ENCODE measurements around the gene DHRS11.
A peak's percentile ranks its signal among the peaks of the same experiment; 100 is the strongest.
"Not testable (repeated sequence)": the region's sequence is repeated elsewhere in the genome, so short reads cannot be mapped to it uniquely, and the experiment has no call there.

Gene DHRS11

DNA sequence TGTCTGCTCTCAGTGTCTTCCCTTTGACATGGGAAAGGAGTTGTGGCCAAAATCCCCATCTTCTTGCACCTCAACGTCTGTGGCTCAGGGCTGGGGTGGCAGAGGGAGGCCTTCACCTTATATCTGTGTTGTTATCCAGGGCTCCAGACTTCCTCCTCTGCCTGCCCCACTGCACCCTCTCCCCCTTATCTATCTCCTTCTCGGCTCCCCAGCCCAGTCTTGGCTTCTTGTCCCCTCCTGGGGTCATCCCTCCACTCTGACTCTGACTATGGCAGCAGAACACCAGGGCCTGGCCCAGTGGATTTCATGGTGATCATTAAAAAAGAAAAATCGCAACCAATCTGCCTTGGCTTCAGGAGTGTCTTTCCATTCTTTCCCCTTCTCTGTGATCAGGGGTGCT, 8.8 kb downstream of the DHRS11 start:
- H3K4me3 Mint-ChIP-seq, result peak overlapping the region; percentile 90
- DNase-seq (ENCODE audit: low spot score), result no peak
- no peaks in the 10 kb centered on the region for H3K27me3 Mint-ChIP-seq (ENCODE audit: low read depth)
- peaks cover 3% of the 10 kb centered on the region for H3K36me3 Mint-ChIP-seq (ENCODE audit: low read depth)
- peaks cover 24% of the 10 kb centered on the region for H3K4me1 Mint-ChIP-seq (ENCODE audit: low read depth)
- no peaks in the 10 kb centered on the region for H3K9me3 Mint-ChIP-seq
- peak overlapping the region; percentile 91 for H3K27ac Mint-ChIP-seq

DNA sequence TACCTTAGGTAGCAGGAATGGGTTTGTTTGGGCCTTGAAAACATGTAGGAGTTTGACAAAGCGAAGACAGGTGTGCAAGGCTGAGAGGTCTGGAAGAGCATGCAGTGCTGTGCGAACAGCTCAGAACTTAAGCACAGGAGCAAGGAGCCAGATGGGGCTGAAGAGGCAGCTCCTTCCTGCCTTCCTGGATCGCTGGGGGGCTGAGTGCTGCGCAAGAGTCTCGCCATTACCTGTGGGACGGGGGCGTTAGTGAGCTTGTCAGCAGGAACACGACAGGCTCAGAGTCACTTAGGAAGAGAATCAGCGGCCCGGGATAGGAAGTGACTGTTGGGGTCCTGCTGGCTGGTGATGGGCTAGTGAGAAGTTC, 9.2 kb downstream of the DHRS11 start:
- Mint-ChIP-seq H3K4me3 (peak overlapping the region; percentile 90), H3K27me3 (ENCODE audit: low read depth) (no peaks in the 10 kb centered on the region), H3K9me3 (no peaks in the 10 kb centered on the region), H3K4me1 (ENCODE audit: low read depth) (peaks cover 28% of the 10 kb centered on the region), H3K27ac (peak overlapping the region; percentile 91), H3K36me3 (ENCODE audit: low read depth) (peaks cover 3% of the 10 kb centered on the region)
- no peak for DNase-seq (ENCODE audit: low spot score)

DNA sequence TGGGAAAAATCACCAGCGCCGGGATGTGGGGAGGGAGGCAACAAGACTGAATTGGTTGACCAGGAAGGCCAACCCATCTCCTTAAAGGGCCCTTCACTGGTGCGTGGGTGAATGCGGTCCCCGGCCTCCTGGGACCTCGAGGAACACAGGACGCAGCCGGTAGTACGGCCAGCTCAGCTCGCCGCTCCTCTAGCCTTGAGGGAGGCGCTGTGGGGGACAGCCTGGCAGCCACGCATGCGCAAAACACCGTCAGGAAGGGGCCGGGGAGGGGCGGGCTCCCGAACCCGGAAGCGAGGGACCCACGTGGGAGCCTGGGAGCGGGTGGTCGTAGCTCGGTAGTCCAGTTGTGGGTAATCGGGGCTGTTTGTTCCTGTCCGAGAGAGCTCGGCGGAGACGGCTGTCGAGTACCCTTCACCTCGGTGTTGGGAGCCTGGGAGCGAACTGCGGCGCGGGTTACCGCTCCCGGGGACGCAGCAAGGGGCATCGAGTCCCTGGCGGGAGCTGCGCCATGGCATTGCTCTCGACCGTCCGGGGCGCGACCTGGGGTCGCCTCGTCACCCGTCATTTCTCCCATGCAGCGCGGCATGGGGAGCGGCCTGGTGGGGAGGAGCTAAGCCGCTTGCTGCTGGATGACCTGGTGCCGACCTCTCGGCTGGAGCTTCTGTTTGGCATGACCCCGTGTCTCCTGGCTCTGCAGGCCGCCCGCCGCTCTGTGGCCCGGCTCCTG, 9.8 kb downstream of the DHRS11 start, which contains the start of gene MRM1:
TSS of gene MRM1 (plus strand) at position 281 of the 727 bp plus-strand sequence. CDS start at position 509, 228 bp downstream.
- Mint-ChIP-seq H3K36me3 (ENCODE audit: low read depth) (peaks cover 5% of the 10 kb centered on the region), H3K4me1 (ENCODE audit: low read depth) (peaks cover 29% of the 10 kb centered on the region), H3K27me3 (ENCODE audit: low read depth) (no peaks in the 10 kb centered on the region), H3K4me3 (peak within 1 kb of the TSS; percentile 90), H3K27ac (peak within 1 kb of the TSS; percentile 91), H3K9me3 (no peaks in the 10 kb centered on the region)
- DNase-seq (ENCODE audit: low spot score), result peak; percentile 84

DNA sequence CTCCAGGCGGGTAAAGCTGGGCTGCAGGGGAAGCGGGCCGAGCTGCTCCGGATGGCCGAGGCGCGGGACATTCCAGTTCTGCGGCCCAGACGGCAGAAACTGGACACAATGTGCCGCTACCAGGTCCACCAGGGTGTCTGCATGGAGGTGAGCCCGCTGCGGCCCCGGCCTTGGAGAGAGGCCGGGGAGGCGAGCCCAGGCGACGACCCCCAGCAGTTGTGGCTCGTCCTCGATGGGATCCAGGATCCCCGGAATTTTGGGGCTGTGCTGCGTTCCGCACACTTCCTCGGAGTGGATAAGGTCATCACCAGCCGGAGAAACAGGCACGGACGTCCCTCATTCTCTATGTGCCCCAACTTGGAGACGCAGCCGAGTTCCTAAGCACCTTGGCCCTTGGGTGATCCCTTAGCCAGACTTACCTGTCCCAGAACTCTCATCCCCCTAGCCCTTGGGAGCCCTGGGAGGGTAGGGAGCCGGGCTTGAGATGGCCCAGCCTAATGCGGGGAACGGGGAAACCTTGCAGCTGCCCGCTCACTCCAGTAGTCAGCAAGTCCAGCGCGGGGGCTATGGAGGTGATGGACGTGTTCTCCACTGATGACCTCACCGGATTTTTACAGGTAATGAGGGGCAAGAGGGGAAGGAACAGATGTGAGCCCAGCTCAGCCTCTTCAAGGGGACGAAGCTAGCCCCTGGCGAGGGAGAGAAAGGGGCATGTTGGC, 10.5 kb downstream of the DHRS11 start:
- H3K27ac Mint-ChIP-seq, result peak overlapping the region; percentile 91
- peaks cover 29% of the 10 kb centered on the region for H3K4me1 Mint-ChIP-seq (ENCODE audit: low read depth)
- no peaks in the 10 kb centered on the region for H3K9me3 Mint-ChIP-seq
- H3K27me3 Mint-ChIP-seq (ENCODE audit: low read depth), result no peaks in the 10 kb centered on the region
- DNase-seq (ENCODE audit: low spot score), result peak; percentile 13
- H3K36me3 Mint-ChIP-seq (ENCODE audit: low read depth), result peaks cover 5% of the 10 kb centered on the region
- H3K4me3 Mint-ChIP-seq, result peak overlapping the region; percentile 90

DNA sequence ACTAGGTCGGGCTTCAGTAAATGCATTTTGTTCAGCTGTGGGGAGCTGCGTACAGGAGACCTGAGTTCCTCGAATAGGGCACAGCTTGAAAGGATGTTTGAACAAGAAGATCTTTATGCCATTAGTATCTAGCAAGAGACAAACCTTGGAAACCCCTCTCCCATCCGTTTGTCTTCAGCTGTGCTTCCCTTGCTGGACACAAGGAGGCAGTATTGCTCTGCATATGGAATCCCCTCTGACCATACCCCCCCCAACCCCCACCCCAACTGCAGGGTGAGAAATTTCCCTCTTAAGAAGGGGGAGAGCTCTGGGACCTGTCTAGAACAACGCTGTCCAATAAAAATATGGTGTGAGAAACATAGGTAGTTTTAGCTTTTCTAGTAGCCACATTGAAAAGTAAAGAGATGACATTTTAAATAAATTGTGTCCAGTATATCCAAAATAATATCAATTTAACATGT, 11.3 kb downstream of the DHRS11 start:
- peak; percentile 54 for DNase-seq (ENCODE audit: low spot score)
- Mint-ChIP-seq H3K4me3 (peak overlapping the region; percentile 90), H3K36me3 (ENCODE audit: low read depth) (peaks cover 7% of the 10 kb centered on the region), H3K4me1 (ENCODE audit: low read depth) (peaks cover 29% of the 10 kb centered on the region), H3K9me3 (no peaks in the 10 kb centered on the region), H3K27me3 (ENCODE audit: low read depth) (no peaks in the 10 kb centered on the region), H3K27ac (peak overlapping the region; percentile 68)

DNA sequence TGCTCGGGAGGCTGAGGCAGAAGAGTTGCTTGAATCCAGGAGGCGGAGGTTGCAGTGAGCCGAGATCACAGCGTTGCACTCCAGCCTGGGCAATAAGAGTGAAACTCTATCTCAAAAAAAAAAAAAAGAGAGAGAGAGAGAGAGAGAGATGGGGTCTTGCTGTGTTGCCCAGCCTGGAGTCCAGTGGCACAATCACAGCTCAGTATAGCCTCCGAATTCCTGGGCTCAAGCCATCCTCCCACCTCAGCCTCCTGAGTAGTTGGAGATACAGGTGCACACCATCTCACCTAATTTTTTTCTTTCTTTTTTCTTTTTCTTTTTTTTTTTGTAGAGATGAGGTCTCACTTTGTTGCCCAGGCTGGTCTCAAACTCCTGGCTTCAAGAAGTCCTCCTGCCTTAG, 13.3 kb downstream of the DHRS11 start:
- H3K4me3 Mint-ChIP-seq; DNase-seq (ENCODE audit: low spot score); H3K36me3 Mint-ChIP-seq (ENCODE audit: low read depth); H3K27ac Mint-ChIP-seq; H3K27me3 Mint-ChIP-seq (ENCODE audit: low read depth); H3K9me3 Mint-ChIP-seq: not testable (repeated sequence)
- H3K4me1 Mint-ChIP-seq (ENCODE audit: low read depth), result peaks cover 29% of the 10 kb centered on the region

DNA sequence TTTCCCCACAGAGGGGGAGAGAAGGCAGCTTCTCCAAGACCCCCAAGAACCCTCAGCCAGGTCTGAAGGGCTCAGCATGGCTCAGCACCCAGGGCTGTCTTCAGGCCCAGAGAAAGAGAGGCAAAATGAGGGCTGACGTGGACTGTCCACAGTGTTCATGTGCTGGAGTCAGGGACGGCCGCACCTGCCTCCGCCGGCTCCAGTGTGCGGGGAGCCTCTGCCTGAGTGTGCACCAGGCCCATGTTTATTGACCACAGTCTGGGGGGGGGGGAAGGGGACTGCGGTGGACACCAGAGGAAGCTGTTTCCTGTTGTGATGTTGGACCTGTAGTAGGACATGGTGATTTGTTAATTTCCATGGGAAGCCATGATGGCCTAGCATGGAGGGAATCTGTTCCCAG, 16.6 kb downstream of the DHRS11 start:
- peaks cover 7% of the 10 kb centered on the region for H3K36me3 Mint-ChIP-seq (ENCODE audit: low read depth)
- no peak for DNase-seq (ENCODE audit: low spot score)
- no peaks in the 10 kb centered on the region for H3K9me3 Mint-ChIP-seq
- no peak overlapping the region for H3K27ac Mint-ChIP-seq
- no peak overlapping the region for H3K4me3 Mint-ChIP-seq
- H3K4me1 Mint-ChIP-seq (ENCODE audit: low read depth), result peaks cover 12% of the 10 kb centered on the region
- no peaks in the 10 kb centered on the region for H3K27me3 Mint-ChIP-seq (ENCODE audit: low read depth)

DNA sequence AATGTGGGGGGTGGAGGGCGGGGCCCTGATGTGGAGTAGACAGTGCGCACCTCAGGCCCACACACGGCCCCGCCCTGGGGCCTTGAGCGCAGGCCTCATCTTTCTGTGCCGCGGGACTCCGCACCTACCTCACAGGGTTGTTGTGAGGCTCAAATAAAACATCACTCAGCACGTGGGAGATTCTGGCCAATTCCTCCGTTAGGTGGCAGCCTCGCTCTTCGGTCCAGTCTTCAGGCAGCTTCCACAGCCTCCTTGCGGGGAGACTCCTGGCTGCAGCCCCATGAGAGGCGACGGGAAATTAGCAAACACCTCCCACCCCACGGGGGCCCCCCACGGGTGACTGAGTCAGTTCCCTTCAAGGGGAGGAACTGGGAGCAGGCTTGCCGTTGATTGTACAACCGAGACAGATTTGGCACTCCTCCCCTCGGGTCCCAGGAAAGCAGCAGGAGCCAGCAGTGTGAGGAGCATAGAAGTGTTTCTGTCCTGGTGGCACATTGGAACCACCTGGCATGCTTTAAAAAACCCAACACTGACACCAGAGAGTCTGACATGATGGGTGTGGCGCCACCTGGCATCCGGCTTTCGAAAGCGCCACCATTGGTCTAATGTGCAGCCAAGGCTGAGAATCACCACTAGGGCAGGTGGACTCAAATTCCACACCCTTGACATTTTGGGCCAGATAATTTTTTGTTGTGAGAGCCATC, 17.3 kb downstream of the DHRS11 start:
- Mint-ChIP-seq H3K4me1 (ENCODE audit: low read depth) (peaks cover 12% of the 10 kb centered on the region), H3K9me3 (no peaks in the 10 kb centered on the region), H3K27me3 (ENCODE audit: low read depth) (no peaks in the 10 kb centered on the region), H3K36me3 (ENCODE audit: low read depth) (peaks cover 7% of the 10 kb centered on the region), H3K27ac (no peak overlapping the region), H3K4me3 (no peak overlapping the region)
- DNase-seq (ENCODE audit: low spot score), result no peak

DNA sequence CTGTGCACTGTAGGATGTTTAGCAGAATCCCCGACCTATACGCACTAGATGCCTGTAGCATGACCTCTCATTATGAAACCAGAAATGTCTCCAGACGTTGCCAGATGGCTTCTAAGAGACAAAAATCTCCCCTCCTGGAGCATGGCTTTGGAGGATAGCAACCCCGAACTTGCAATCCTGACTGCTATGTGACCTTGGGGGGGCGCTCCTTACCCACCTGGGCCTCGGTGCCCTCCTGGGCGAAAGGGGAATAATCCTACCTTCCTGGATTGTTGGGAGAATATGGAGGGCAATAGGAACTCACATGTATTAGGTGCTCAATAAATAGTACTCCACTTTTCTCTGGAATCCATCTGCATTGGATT, 17.8 kb downstream of the DHRS11 start:
- Mint-ChIP-seq H3K4me1 (ENCODE audit: low read depth) (peaks cover 8% of the 10 kb centered on the region), H3K4me3 (no peak overlapping the region), H3K27ac (no peak overlapping the region), H3K27me3 (ENCODE audit: low read depth) (no peaks in the 10 kb centered on the region), H3K36me3 (ENCODE audit: low read depth) (peaks cover 7% of the 10 kb centered on the region), H3K9me3 (no peaks in the 10 kb centered on the region)
- no peak for DNase-seq (ENCODE audit: low spot score)

DNA sequence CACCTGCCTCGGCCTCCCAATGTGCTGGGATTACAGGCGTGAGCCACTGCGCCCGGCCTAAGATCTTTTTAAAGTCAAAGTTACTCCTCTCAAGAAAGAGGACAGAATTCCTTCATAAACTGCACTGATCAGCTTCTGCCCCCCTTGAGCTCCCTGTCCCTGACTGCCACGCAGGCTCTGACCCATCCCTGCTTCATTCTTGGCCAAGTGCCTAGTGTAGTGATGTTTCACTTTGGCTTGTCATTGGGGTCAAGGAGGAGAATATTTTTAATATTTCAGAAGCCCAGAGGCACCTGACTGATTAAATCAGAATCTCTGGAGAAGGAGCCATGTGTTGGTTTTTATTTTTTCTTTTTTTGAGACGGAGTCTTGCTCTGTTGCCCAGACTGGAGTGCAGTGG, 18.8 kb downstream of the DHRS11 start:
- H3K27ac Mint-ChIP-seq, result no peak overlapping the region
- DNase-seq (ENCODE audit: low spot score), result no peak
- H3K9me3 Mint-ChIP-seq, result no peaks in the 10 kb centered on the region
- peaks cover 8% of the 10 kb centered on the region for H3K4me1 Mint-ChIP-seq (ENCODE audit: low read depth)
- no peak overlapping the region for H3K4me3 Mint-ChIP-seq
- H3K27me3 Mint-ChIP-seq (ENCODE audit: low read depth), result no peaks in the 10 kb centered on the region
- H3K36me3 Mint-ChIP-seq (ENCODE audit: low read depth), result peaks cover 7% of the 10 kb centered on the region

DNA sequence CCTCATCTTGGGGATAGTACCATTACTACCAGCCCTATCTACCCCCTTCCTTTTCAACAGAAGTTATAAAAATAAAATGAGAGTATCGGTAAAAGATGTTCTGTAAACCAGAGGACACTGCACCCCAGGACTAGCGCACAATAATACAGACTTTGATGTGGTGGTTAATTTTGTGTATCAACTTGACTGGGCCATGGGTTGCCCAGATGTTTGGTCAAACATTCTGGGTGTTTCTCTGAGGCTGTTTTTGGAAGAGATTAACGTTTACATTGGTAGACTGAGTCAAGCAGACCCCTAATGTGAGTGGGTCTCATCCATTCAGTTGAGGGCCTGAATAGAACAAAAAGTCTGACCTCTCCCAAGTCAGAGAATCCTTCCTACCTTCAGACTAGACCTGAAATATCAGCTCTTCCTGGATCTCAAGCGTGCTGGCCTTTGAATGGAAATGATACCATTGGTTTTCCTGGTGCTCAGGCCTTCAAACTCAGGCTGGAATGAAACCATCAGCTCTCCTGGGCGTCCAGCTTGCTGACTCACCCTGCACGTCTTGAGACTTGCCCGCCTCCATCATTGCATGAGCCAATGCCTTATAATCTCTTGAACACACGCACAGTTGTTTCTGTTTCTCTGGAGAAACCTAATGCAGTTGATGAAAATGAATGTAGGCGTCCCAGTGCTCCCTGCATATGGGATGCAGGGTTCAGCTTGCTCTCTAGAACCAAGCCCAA, 19.8 kb downstream of the DHRS11 start:
- no peak overlapping the region for H3K27ac Mint-ChIP-seq
- no peaks in the 10 kb centered on the region for H3K9me3 Mint-ChIP-seq
- DNase-seq (ENCODE audit: low spot score), result no peak
- no peaks in the 10 kb centered on the region for H3K27me3 Mint-ChIP-seq (ENCODE audit: low read depth)
- H3K4me3 Mint-ChIP-seq, result no peak overlapping the region
- H3K36me3 Mint-ChIP-seq (ENCODE audit: low read depth), result peaks cover 2% of the 10 kb centered on the region
- peaks cover 2% of the 10 kb centered on the region for H3K4me1 Mint-ChIP-seq (ENCODE audit: low read depth)

DNA sequence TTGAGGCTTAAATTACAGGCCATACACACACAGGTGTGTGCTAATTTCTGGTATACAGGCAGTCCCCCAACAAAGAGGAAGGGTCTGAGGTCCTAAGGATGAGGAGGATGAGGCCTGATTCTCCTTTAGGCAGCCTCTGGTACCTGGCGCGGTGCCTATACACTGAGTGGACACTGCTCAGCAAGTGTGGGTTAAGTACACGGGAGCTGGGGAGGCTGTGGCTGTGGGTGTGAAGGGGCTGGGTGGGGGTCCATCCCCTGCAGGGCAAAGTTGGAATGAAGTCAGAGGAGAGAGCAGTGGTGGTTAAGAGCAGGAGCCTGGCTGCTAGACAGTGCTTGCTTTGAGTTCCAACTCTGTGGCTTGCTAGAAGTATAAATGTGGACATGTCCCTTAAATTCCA, 20.6 kb downstream of the DHRS11 start:
- Mint-ChIP-seq H3K4me3 (no peak overlapping the region), H3K36me3 (ENCODE audit: low read depth) (peaks cover 2% of the 10 kb centered on the region), H3K9me3 (no peaks in the 10 kb centered on the region), H3K27ac (no peak overlapping the region), H3K4me1 (ENCODE audit: low read depth) (peaks cover 2% of the 10 kb centered on the region), H3K27me3 (ENCODE audit: low read depth) (no peaks in the 10 kb centered on the region)
- DNase-seq (ENCODE audit: low spot score), result no peak

DNA sequence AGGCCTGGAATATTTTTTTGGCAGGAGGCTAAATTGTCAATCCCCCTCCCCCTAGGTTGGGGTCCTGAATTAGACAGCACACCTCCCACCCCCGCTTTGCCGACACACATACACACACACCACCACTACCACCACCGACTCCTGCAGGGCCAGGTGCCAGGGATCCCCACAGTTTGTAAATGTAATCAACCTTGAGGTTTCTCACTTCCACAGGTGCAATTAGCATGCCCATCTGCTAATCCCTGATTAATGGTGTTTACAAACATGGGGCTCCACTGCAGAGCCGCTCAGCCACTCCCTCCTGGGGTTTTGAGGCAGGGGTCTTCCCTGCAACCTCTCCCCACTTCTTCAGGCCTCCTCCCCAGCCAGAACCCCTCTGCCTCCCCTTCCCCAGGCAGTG, 21.5 kb downstream of the DHRS11 start:
- no peak for DNase-seq (ENCODE audit: low spot score)
- no peaks in the 10 kb centered on the region for H3K9me3 Mint-ChIP-seq
- H3K27me3 Mint-ChIP-seq (ENCODE audit: low read depth), result no peaks in the 10 kb centered on the region
- H3K36me3 Mint-ChIP-seq (ENCODE audit: low read depth), result no peaks in the 10 kb centered on the region
- no peak overlapping the region for H3K4me3 Mint-ChIP-seq
- H3K4me1 Mint-ChIP-seq (ENCODE audit: low read depth), result peaks cover 1% of the 10 kb centered on the region
- no peak overlapping the region for H3K27ac Mint-ChIP-seq

DNA sequence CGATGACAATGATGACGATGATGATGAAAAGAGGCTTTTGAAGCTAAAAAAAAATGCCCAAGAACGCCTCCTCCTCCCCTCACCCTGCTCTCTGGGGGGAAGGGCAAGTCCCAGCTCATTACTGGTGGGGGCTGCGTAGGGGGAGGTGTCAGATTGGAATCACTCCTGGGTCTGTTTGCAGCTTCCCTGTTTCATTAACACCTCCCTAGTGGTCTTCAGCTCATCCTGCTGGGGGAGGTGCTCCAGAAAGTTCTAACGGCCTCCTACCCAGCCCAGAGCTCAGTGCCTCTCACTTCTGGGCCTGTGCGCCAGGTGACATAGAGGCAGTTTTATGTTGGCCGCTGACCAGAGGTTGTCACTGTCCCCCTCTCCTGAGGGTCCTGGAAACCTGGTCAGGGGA, 22.4 kb downstream of the DHRS11 start:
- Mint-ChIP-seq H3K4me3 (no peak overlapping the region), H3K36me3 (ENCODE audit: low read depth) (no peaks in the 10 kb centered on the region), H3K27ac (no peak overlapping the region), H3K4me1 (ENCODE audit: low read depth) (no peaks in the 10 kb centered on the region), H3K27me3 (ENCODE audit: low read depth) (no peaks in the 10 kb centered on the region), H3K9me3 (no peaks in the 10 kb centered on the region)
- DNase-seq (ENCODE audit: low spot score), result no peak

All from T-helper 2 cell treated with Interferon-gamma antibody and Interleukin-4, amounts not matched to agents 5 μg/mL and 100 μg/mL, for 36 hours (primary cell).